HG03439 (cell line): ENCODE results near the gene PAX3.

Experiments used
- ATAC-seq: cut with Tn5 transposase; IDR thresholded peaks from one replicate; pipeline ENCODE4 v1.9.1; 2021; ENCODE audit warnings: mild to moderate bottlenecking, moderate library complexity; ENCODE audit not compliant: unreplicated experiment

Gene PAX3

DNA sequence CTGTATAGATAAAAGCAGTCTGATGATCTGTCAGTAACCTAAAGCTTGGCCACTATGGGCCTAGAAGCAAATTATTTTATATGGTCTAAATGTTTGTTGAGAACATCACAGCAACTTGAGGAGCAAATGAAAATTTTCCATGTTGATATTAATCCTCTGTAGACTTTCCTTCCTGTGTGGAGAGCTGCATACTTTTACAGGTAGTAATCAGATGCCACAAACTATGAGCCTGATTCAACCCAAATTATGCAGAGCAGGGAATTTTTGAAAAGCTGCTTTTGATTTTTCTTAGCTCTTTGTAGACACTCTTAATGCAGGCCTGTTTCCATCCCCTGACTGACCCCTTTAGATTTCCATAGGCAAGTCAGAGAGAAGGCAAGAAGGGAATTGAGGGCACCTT lies 17.3 kb downstream of the PAX3 start:
- ATAC-seq: no peak

DNA sequence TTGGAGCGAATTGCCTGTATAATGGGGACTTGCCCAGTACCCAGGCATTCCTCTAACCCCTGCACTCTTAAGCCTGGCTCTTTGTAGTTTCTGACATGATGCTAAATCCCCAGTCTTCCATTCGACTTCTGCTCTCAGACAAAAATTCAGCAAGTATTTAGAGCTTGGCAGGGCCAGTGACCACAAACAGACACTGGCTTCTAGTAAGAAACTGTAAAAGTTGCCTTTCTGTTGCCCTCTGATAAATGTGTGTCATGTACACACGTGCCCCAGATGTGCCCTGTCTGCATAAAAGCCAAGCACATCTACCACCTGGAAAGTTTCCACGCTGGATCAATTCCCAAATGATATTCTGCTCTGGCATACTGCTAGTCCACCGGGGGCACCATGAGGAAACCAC lies 18.0 kb downstream of the PAX3 start:
- ATAC-seq: no peak

DNA sequence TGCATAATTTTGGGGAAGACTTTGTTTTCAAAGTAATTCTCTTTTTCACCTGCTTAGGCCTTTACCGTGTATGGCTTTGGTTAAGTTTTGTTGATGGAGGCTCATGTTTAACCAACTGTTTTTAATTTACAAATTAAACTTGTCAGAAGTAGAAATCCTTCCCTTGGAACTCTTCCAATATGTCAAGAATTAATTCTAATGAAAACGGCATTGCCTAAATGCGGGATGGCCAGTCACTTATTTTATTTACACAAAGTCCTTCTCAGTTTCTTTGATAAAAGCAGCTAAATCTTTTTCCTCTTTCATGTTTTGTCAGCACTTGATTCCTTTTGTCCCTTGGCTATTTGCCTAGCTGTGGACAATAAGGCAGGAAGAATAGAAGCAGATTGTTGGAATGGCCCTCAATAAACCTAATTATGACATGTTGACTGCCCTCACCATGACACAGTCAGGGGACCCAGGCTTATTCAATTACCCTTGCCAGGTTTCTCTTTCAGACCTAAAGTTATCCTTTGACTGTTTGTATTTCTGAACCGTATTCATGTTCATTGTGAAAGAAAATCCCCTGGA lies 26.3 kb downstream of the PAX3 start:
- no peak for ATAC-seq

DNA sequence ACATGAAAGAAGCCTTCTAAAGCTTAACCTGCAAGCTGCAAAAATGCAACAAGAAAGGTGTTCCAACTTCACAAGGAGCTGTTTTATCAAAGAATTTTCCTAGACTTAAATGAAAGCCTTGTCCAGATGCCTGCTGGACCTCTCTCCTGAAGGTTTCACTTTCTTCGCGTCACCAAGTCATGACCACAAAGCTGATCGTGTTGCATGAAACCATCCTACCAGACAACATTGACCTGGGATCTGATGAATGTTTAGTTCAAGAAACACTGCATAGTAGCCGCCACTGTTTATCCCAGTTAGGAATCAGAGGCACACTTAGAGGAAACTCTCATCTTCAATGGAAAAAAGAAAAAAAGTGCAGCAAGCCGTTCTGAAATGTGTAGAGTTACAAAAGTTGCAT lies 26.9 kb downstream of the PAX3 start:
- no peak for ATAC-seq

DNA sequence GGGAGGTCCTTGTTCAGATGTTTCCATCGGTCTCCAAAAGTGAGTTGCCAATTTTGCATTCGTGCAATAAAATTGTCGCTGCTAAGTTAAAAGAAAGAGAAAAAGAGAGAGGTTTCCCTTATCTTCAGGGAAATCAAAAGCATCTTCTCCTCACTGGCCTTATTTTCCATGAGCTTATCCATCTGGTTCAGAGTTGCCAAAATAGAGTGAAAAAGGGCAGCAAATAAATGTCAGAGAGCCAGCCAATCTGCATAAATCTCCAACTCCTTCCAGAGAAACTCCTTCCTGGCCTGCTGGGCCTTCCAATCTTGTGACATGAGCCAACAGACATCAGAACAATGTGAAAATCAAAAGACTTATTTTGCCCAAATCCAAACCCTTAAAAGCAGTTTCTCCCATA lies 28.4 kb downstream of the PAX3 start:
- ATAC-seq: no peak

DNA sequence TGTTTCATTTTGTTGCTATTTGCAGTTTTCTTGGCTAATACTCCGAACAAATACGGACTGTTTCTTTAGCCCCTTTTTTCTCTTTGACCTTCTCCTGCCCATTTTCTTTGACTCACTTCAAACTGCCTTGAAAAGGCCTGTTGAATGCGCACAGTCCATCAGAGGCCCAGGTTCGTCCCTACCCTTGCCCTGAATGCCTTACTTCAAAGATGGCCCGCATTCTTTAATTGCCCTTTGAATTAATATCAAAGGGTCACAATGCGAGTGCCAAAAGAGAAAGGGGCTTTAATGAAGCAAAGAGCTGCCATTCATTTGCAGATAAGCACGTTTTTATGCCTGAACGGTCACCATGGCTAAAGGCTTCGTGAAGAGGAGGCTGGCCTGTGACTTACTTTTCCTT lies 29.7 kb downstream of the PAX3 start:
- ATAC-seq: no peak

DNA sequence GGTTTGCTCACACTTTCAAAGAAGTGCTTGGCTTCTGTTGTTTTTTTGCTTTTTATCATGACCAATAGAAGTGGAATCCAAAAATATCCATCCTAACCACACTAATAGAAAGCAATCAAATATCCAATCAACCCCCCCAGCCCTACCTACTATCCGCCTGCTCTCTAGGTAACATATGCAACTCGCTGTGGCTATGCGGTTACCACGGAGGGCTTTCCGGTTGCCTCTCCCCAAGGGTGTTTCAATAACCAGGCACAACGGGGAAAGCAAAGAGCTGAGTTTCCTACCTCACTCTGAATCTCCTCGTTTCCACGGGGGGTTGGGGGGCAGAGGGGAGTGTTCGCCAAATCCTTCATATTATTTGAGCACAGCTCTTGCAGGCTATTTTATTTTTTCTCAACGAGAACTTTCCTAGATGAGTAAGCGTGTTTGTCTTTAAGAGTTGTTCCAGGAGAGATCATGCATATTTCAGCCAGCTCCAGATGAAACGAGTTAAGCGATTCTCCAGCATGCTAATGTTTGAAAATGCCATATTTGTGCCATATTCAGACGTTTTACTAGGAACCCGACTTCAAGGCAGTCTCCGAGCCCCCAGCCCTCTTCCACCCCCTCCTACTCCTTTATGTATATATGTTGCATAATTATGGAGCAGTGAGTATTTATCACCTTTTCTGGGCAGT lies 30.3 kb downstream of the PAX3 start:
- no peak for ATAC-seq

DNA sequence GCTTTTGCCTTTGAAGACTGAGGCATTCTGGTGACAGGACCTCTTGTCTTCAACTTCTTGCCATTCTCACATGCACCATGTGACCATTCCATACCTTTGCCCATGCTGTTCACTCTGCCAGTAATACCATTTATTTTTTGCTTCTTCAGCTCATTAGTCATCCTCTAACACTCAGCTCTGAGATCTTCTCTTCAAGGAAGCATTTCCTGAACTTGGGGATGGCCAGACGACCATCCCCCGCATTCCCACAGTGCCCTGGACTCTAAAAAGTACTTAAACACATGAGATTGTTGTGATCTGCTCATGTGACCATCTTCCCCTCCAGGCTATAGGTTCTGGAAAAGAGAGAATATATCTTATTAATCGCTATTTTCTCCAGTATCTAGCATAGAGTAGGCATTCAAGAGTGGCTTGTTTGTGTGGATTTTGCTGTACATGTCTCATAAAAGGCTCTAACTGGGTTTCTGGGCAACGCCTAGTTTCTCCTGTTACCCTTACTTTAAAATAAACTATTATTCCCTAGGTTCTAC lies 33.9 kb downstream of the PAX3 start:
- no peak for ATAC-seq

DNA sequence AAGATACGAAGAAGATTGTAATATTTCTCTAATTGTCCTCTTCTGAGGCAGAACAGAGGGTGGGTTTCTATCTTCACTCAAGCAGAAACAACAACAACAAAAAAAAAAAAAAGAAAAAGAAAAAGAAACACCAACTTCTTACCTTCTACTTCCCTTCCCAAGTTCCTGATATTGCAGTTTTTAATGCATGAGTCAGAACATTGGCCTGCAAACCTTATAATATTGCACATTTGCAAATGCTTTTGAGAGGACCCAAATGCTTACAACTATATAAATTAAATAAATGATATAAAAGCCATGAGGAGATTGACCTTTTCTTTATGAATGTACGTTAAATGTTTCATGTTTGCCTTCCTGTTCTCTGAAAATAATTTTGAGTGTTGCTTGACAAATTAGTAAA lies 37.3 kb downstream of the PAX3 start:
- ATAC-seq: no peak

DNA sequence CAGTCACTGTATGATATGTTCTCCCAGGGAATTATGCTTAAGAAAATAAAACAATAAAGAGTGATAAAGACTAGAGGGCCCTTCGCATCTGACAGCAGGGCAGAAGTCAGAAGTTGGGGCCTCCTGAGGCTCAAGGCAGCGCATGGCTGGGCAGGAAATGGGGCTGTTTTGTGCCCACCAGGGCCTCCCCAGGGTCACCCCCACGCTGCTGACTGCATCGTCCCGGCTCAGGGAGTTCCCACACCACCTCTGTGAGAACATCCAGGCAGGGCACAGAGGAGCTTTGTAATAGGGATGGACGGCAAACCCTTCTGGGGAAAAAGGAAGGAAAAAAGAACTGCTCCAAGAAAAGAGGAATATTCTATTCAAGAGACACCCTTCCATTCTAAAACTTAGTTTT lies 41.2 kb downstream of the PAX3 start:
- ATAC-seq: no peak

DNA sequence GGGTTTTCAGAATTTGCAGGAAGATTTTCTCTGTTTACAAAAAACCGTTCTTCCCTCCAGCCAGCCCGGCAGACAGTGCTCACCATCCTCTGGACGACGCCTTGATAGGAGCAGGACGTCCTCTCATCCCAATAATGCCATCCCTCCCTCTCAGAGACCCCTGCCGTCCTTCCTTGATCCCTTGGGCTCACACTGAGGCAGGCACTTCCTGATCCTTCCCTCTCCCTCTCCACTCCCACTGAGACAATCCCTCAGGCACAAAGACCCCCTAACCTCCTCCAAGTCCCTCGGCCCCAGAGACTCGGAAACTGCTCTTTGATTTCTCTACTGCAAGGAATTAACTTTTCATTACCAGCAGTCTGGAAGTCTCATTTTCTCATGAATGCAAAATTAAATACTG lies 42.5 kb downstream of the PAX3 start:
- no peak for ATAC-seq

DNA sequence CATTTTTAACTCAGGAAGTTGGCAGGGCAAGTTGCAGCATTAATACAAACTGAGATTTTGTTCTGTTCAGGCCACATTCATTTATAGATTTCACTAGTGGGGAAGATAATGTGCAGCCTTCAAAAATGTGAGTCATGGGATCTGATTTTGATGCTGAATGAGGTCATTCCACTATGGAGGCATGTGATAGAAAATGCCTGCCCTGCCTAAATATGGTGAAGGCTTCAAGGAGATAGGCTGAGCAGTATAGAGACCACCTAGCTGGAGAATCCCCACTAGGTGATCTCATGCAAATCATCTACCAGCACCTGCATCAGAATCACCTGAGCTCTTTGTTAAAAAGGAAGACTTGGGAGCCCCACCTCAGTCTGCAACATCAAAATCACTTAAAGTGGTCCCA lies 43.7 kb downstream of the PAX3 start:
- ATAC-seq: no peak

DNA sequence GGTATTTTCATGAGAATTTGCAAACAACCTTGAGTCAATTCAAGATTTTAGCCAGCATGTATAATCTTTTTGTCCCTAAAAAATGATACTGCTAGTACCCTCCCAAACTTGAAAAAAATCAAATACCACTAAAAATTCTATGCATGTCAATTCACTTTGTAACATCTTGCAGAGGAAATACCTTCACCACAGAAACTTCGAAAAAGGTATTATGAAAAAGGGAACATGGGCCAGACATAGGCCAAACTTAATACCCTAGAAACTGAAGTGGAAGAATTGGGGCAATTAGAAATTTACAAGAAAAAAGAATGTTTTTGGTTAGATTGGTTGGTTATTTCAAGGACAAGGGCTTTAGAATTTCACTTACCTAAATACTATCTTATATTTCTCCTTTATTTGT lies 48.5 kb downstream of the PAX3 start:
- ATAC-seq: no peak

DNA sequence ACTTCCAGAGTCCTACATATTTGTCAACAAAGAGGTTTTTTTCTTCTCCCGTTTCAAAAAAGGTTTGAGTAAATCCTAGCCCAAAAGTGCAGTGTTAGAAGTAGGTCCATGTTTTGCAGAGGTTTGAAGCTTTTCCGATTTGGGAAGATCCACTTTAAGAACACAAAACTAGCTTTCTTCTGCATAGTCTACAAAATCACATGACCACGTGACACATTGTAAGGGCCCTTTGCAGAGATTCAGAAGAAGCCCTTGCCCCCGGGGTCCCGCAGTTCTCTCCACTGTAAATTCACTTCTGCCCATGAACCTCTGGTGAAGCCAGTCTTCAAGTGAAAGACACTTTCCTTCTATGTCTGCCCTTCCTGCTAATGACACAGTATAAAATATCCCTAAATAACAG lies 49.4 kb downstream of the PAX3 start:
- ATAC-seq: no peak

DNA sequence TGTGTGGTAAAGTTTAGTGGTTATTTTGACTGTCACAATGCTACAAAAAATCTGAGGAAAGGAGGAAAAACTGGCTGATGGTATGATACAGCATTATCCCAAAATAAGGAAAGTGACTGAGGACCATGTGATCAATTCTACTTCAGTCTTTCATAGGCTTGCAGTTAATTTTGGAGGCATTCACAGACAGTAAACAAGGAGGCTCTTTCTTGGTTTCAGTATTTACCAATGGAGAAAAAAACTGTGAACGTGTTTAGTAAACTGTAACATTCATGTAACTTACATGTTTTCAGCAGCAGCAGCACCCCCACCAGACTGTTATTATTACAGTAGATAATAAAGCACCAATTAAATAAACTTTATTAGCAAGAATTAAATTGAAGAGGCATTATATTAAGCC lies 50.0 kb downstream of the PAX3 start:
- no peak for ATAC-seq

DNA sequence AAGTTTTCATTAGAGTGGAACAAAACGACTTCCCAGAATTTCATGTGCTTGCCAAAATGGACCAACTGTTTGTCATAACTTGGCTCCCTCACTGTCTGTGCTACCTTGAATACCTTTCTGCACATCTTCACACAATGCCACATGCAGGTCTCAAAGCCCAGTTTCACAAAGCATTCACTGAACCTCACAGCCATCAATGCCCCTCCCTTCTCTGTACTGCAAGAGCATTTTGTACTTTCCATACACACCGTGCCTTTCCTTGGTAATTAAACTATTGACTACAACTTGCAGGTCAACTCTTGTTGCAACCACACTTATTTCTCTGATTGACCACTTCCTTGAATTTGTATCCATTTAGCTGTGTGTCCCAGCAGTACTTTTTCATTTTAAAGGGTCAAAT lies 50.5 kb downstream of the PAX3 start:
- ATAC-seq: no peak

DNA sequence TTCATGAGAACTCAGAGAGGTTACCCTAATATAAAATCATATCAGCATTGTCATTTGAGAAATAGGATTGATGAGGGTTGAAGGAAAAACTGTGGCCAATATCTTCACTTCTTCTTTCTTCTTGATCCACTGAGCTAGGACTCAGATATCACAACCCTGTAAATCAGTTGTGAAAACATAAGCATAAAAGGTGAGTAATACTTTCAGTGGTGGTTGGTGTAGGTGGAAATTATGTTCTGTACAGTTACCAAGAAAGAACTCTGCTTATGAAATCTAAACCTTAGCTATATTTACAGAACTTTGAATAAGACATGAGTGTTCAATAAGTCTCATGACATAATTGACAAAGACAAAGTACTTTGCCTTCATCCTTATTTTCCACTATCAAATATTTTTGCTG lies 56.3 kb downstream of the PAX3 start:
- peak; percentile 83 for ATAC-seq

DNA sequence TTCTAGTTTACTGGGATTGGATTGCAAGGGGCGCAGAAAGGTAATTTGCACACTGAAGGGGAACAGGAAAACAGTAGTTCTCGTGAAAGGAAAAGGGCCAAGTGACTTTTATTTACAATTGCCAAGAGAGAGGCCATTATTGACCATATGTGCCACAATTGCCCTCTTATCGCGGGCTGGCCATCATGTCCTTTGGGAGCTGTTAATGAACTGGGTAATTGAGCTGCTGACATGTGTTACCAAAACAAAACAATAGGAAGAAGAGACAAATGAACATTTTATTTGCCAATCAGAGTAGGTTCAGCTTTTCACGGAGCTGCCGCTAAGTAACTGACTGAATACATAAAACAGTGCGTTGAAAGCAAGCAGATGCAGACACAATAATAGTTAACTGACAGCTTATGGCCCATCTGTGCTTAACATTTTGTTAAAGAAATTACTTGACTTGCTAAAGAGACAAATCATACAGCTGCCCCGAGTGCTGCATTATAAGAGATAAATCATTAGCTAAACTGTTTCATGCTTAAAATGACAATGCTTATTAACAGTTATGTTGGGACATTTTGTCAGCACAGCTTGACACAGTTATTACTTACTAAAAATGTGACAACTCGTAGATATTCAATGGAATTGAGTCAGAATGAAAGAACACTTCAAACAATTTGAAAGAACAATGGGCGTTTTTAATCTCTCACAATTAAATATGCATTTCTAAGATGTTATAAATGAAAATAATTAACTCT lies 57.5 kb downstream of the PAX3 start:
- no peak for ATAC-seq

DNA sequence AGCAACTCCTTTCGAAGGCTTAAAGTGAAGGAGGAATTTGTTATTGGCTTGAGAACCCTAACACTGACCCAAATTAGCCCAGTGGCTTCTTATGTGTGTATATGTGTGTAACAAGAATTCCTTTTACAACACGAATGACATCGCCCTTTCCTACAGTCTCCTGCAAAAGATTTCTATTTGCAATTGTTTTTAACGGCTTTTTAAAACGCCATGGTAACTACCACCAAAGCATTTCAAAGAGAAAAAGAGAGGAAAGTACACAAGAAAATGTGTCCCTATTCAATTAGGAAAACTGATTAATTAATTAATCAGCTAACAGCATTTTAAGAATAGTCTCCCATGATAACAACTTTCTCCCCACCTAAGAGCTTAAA lies 58.1 kb downstream of the PAX3 start:
- ATAC-seq: no peak

DNA sequence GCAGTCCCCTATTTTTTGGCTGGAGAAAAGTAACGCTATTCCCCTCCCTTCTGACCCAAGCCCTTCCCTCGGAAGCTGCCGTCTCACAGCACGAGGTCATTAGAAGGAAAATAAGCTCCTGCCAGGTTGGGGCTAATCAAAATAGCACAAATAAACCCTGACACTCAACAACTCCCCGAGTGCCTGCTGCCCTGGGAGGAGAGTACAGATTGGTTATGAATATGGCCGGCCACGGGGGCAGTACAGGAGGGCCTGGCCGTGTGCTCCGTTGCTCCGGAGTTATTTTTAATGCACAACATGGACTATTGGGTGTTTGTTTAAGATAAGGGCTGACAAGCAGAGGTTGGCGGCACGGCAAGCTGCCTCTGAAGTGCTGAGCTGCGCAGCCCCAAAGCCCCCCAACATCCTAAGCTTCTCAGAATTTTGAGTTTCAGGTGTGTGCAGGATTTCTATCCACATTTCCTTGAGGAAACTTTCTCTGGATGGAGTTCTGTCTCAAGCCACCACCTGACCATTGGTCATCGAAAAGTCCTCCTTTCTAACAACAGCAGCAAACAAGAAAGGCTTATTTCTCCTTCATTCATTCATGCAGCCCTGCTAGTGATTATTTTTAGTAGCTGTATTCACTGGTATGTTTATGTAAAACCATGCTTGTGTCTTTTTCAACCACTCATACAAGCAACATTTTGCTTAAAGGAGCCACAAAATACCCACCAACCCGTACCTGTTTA lies 58.7 kb downstream of the PAX3 start:
- no peak for ATAC-seq

DNA sequence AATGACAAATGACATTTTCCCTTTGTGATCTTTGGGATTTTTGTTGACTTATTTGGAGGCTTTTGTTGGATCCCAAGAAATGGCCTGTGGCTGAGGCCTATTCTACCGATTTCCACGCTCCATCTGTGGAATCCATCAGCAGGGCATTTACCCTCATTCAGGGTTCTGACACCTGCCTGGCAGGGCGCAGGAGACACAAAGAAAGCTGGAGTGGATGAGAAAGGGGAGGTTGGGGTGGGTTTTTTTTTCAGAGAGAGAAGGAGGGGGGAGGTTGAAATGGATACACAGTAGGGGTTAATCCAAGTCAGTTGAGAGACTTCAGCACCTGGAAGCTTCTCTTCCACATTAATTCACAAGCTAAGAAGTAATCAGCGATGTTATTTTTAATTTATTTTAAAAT lies 59.7 kb downstream of the PAX3 start:
- no peak for ATAC-seq

DNA sequence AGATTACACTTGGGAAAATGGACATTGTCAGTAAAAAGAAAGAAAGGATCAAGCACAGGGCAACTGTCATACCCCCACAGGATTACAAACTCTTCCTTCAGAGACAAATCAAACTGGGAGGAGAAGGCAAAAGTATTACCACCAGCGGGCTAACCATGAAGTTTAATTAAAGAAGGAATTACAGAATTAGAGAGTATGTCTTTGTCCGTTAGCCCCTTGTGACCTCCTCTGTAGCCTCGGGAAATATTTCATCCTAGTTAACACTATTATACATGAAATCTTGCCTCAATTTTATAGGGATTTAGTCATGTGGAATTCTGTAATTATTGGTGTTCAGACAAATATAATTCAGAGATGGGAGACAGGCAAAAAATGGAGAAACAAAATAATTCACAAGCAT lies 60.7 kb downstream of the PAX3 start:
- ATAC-seq: no peak
